ENCODE data around the gene SYNE1.
"Not testable (repeated sequence)": the region's sequence is repeated elsewhere in the genome, so short reads cannot be mapped to it uniquely, and the experiment has no call there.

Gene SYNE1

GRCh38 chr6:152087096-152087495, 550.1 kb downstream of the SYNE1 start:
- DNase-seq: no peak

- DNase-seq: no peak
These were observed 550.8 kb downstream of the SYNE1 start for GRCh38 chr6:152086223-152086873.

DNA sequence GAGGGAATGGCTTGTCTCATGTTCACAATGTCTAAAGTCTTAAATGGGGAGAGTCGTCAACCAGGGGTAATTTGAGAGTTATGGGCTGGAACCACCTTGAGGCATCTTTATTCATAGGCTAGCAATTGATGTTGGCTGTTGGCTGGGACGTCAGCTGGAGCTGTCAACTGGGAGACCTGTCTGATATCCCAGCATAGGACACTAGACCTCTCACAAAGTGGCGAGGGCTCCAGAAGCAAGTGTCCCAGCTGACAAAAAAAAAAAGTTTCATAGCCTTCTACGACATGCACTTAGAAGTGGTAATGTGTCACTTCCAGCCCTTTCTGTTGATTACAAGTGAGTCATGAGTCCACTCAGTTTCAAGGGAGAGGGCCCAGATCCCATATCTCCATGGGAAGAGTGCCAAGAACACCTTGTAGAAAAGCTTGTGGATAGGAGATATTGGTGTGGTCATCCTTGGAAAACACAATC, 551.7 kb downstream of the SYNE1 start:
- no peak for DNase-seq

DNA sequence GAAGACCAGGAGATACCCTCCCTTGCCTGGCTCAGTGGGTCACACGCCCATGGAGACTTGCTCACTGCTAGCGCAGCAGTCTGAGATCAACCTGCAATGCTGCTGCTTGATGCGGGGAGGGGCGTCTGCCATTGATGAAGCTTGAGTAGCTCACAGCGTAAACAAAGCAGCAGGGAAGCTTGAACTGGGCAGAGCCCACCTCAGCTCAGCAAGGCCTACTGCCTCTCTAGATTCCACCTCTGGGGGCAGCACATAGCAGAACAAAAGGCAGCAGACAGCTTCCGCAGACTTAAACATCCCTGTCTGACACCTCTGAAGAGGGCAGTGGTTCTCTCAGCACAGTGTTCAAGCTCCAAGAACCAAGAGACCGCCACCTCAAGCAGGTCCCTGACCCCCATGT, 558.4 kb downstream of the SYNE1 start:
- no peak for DNase-seq

DNA sequence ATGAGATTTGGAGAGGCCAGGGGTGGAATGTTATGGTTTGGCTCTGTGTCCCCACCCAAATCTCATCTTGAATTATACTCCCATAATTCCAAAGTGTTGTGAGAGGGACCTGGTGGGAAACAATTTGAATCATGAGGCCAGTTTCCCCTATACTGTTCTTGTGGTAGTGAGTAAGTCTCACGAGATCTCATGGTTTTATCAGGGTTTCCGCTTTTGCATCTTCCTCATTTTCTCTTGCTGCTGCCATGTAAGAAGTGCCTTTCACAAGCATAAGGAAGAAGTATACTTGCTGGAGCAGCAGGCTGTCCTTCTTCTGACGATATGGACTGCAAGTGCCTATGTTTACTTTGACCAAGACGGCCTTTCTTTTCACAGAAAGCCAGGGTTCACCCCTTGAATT, 559.2 kb downstream of the SYNE1 start:
- no peak for DNase-seq

GRCh38 chr6:152076242-152076641, 560.9 kb downstream of the SYNE1 start:
- not testable (repeated sequence) for DNase-seq

GRCh38 chr6:152071843-152072242, 565.3 kb downstream of the SYNE1 start:
- DNase-seq: no peak

Measured in CD4-positive, alpha-beta T cell treated with Interleukin-17A for 4 hours (primary cell).